ENCODE measurements around the gene CHEK1. TPM values are rescaled to one million over a fixed set of nuclear protein-coding genes. Genes with fewer than 3 reads are reported as not detected.

Gene CHEK1
- total and polyA plus RNA-seq, 9 of the 15 experiments (the other 6 are each of a cell fraction or from before 2014, with no cell fraction given) = 62.6 to 108 (median 87.5) TPM

GRCh38 chr11:125674210-125674609 lies 49.2 kb downstream of the CHEK1 start (continued):
- TF ChIP-seq GATAD2B (IDR thresholded peaks at IDR 0.05; ENCODE audit: borderline replicate concordance) = no peak

GRCh38 chr11:125675196-125675595 lies 50.2 kb downstream of the CHEK1 start:
- ATAC-seq = no peak
- BruUV-seq (replicated peaks) = no TSS peak
- FAIRE-seq = no peak

More at GRCh38 chr11:125675196-125675595, 50.2 kb downstream of the CHEK1 start:
- Histone ChIP-seq H3K9ac (ENCODE audit: insufficient read depth in 1 of 2, low read depth in 2 of 2, low read length in 2 of 2) (no peak overlapping the region), H4K20me1 (replicated peaks; ENCODE audit: control insufficient read depth, insufficient read depth, low read length) (no peaks in the 10 kb centered on the region), H3K27me3 (ENCODE audit: control insufficient read depth in 2 of 2, insufficient read depth in 2 of 2, low read length in 2 of 2) (no peaks in the 10 kb centered on the region), H3K9me3 (replicated peaks; ENCODE audit: control insufficient read depth, insufficient read depth, low read depth, low read length) (no peaks in the 10 kb centered on the region), H3K4me3 (no peak overlapping the region), H3K36me3 (ENCODE audit: control insufficient read depth, insufficient read depth, low read length) (peaks cover 49% of the 10 kb centered on the region), H3K27ac (ENCODE audit: extremely low read depth, low read depth, low read length) (no peak overlapping the region), H3K9me1 (ENCODE audit: control insufficient read depth, insufficient read depth, low read length) (no peaks in the 10 kb centered on the region), H3K4me2 (ENCODE audit: insufficient read depth, low read length) (no peak overlapping the region), H3K4me1 (replicated peaks in 1 of 2; ENCODE audit: control insufficient read depth in 2 of 2, insufficient read depth in 2 of 2, low read length in 2 of 2) (no peaks in the 10 kb centered on the region), H3K79me2 (ENCODE audit: control insufficient read depth, insufficient read depth, low read length) (no peaks in the 10 kb centered on the region), H2AFZ (ENCODE audit: low read depth, low read length) (no peak overlapping the region)
- CTCF ChIA-PET (ENCODE audit: low intra/inter-chr PET ratio) = no interaction called here
- in situ Hi-C loops (cut with MboI) = no loop called here
- intact Hi-C loops (cut with micrococcal nuclease) = no loop called here
- POLR2A ChIA-PET = interaction anchor here (1.7 kb wide), 1 partner anchor 10 kb away, joined by 5 read pairs; no protein-coding TSS in a partner anchor
- DNase-seq (ENCODE audit: extremely low read depth in 1 of 4, low spot score in 3 of 4) = no peak
- TF ChIP-seq HDAC6 (IDR thresholded peaks at IDR 0.05; ENCODE audit: low read depth, low read length) (no peak), TAF1 (IDR thresholded peaks at IDR 0.05; ENCODE audit: control insufficient read depth, extremely low read depth, insufficient read depth, low read length, severe bottlenecking) (no peak), ZNF239 (CRISPR knock-in tag; IDR thresholded peaks at IDR 0.05) (no peak), MYNN (IDR thresholded peaks at IDR 0.05) (no peak), MYNN (CRISPR knock-in tag; IDR thresholded peaks at IDR 0.05) (no peak), SFPQ (IDR thresholded peaks at IDR 0.05; ENCODE audit: low read depth, low read length) (no peak), ZBTB9 (CRISPR knock-in tag; IDR thresholded peaks at IDR 0.05) (no peak), ZNF586 (CRISPR knock-in tag; conservative IDR thresholded peaks at IDR 0.05) (no peak), BRCA1 (IDR thresholded peaks at IDR 0.05) (no peak), BRCA1 (CRISPR knock-in tag; IDR thresholded peaks at IDR 0.05) (no peak), ZNF175 (CRISPR knock-in tag; IDR thresholded peaks at IDR 0.05; ENCODE audit: low read depth) (no peak)
- WGBS (ENCODE audit: insufficient coverage, low coverage, missing lambda C conversion rate) = 88% methylated on average over 2 of the region's 2 CpGs
